HTERT RPE-1 (cell line): ENCODE data around the gene PLCB2.

Experiments used
- in situ Hi-C: fragments of 300-500 bp; cut with MboI; formaldehyde crosslinking; loops from 4 replicates; pipeline ENCODE4 v1.14.3; 2020; ENCODE audit warnings: low sequenced_read_pairs

Gene PLCB2

GRCh38 chr15:40239404-40239692 is 68.4 kb downstream of the PLCB2 start:
- in situ Hi-C loops, result no loop called here

GRCh38 chr15:40238532-40239403 is 69.0 kb downstream of the PLCB2 start, which contains the start of gene PAK6:
TSS of gene PAK6 (plus strand) at chr15:40239063. CDS start at chr15:40264786, 25,723 bp downstream.
- in situ Hi-C loops, result no loop called here
